Activated CD4-positive, alpha-beta T cell treated with anti-CD3 and anti-CD28 coated beads for 36 hours (primary cell): ENCODE data around the gene HK2. TPM values are rescaled to one million over a fixed set of nuclear protein-coding genes. Genes with fewer than 3 reads are reported as not detected.
"Not testable (repeated sequence)": the region's sequence is repeated elsewhere in the genome, so short reads cannot be mapped to it uniquely, and the experiment has no call there.

ENCODE experiments used
- ATAC-seq: fragments of 200-7000 bp; cut with Tn5 transposase; one replicate; pipeline ENCODE4 v1.10.0; 2021; ENCODE audit warnings: mild to moderate bottlenecking, moderate library complexity
- CTCF ChIA-PET: fragments of 350-600 bp; sonication (Branson Sonifier 250); formaldehyde crosslinking; loops from one replicate; lab custom pipeline; 2021; ENCODE audit warnings: antibody characterized with exemption; lab: Charles Lee
- POLR2A ChIA-PET: fragments of 350-600 bp; sonication (Branson Sonifier 250); formaldehyde crosslinking; loops from one replicate; lab custom pipeline; 2021; ENCODE audit warnings: antibody characterized with exemption, inconsistent platforms; lab: Charles Lee
- DNase-seq: peaks from one replicate; pipeline ENCODE4 v3.0.0-alpha.2; 2020
- H3K27ac Mint-ChIP-seq: one replicate; pipeline ENCODE4 v1.8.0; 2021; ENCODE audit warnings: mixed read lengths
- H3K27me3 Mint-ChIP-seq: one replicate; pipeline ENCODE4 v1.8.0; 2021; ENCODE audit warnings: mixed read lengths
- H3K36me3 Mint-ChIP-seq: one replicate; pipeline ENCODE4 v1.8.0; 2021; ENCODE audit warnings: low read depth, mixed read lengths
- H3K4me1 Mint-ChIP-seq: one replicate; pipeline ENCODE4 v1.8.0; 2021; ENCODE audit warnings: mixed read lengths
- H3K4me3 Mint-ChIP-seq: one replicate; pipeline ENCODE4 v1.8.0; 2021; ENCODE audit warnings: mild to moderate bottlenecking, moderate library complexity, mixed read lengths
- H3K9me3 Mint-ChIP-seq: one replicate; pipeline ENCODE4 v1.8.0; 2021; ENCODE audit warnings: low read depth, mixed read lengths
- intact Hi-C, 2 experiments: fragments of 100-400 bp; cut with DNase I in 1 of 2; cut with micrococcal nuclease in 1 of 2; formaldehyde crosslinking; loops; one replicate each; pipeline versions ENCODE4 v1.14.2 to v1.15.1; 2022 to 2024; cut with DNase I, micrococcal nuclease
- total RNA-seq, 2 experiments: library from RNA; stranded (reverse); gene quantifications; one replicate each; pipeline ENCODE4 v1.2.3, GENCODE V29; 2021

The HK2 gene
- total RNA-seq, 2 experiments from 2014 or later, result 84.4 to 105 TPM

DNA sequence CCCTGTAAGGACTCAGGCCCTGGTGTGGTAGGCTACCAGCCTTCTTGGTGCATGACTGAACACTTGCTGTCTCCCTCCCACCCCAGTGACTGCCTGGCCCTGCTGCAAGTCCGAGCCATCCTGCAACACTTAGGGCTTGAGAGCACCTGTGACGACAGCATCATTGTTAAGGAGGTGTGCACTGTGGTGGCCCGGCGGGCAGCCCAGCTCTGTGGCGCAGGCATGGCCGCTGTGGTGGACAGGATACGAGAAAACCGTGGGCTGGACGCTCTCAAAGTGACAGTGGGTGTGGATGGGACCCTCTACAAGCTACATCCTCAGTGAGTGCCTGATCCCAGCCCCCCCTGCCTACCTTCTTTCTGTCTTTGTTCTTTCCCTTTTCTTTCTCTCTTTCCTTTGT lies 55.2 kb downstream of the HK2 start:
- ChIA-PET CTCF (interaction anchor here (1.6 kb wide), 1 partner anchor 12 kb away, joined by 7 read pairs; no protein-coding TSS in a partner anchor), POLR2A (no interaction called here)
- H3K27me3 Mint-ChIP-seq, result no peaks in the 10 kb centered on the region
- no peaks in the 10 kb centered on the region for H3K9me3 Mint-ChIP-seq
- ATAC-seq (no peak), DNase-seq (no peak)
- H3K36me3 Mint-ChIP-seq, result peaks cover 89% of the 10 kb centered on the region
- no peak overlapping the region for H3K27ac Mint-ChIP-seq
- intact Hi-C loops, result no loop called here
- no peak overlapping the region for H3K4me3 Mint-ChIP-seq
- no peaks in the 10 kb centered on the region for H3K4me1 Mint-ChIP-seq

DNA sequence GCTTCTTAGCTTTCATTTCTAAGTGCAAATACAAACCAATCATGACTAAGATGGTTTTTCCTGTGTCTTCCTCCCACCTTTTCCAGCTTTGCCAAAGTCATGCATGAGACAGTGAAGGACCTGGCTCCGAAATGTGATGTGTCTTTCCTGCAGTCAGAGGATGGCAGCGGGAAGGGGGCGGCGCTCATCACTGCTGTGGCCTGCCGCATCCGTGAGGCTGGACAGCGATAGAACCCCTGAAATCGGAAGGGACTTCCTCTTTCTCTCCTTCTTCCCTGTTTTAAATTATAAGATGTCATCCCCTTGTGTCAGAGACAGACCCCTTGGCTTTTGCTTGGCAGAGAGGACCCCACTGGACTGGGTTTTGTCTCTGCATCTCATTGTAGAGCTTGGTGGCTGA lies 56.8 kb downstream of the HK2 start:
- Mint-ChIP-seq H3K27ac (no peak overlapping the region), H3K9me3 (peaks cover 3% of the 10 kb centered on the region), H3K4me1 (no peaks in the 10 kb centered on the region), H3K36me3 (peaks cover 89% of the 10 kb centered on the region), H3K27me3 (no peaks in the 10 kb centered on the region), H3K4me3 (no peak overlapping the region)
- DNase-seq (no peak), ATAC-seq (no peak)
- intact Hi-C loops, result no loop called here
- ChIA-PET CTCF (interaction anchor here (1.6 kb wide), 1 partner anchor 14 kb away, joined by 7 read pairs; no protein-coding TSS in a partner anchor), POLR2A (no interaction called here)

DNA sequence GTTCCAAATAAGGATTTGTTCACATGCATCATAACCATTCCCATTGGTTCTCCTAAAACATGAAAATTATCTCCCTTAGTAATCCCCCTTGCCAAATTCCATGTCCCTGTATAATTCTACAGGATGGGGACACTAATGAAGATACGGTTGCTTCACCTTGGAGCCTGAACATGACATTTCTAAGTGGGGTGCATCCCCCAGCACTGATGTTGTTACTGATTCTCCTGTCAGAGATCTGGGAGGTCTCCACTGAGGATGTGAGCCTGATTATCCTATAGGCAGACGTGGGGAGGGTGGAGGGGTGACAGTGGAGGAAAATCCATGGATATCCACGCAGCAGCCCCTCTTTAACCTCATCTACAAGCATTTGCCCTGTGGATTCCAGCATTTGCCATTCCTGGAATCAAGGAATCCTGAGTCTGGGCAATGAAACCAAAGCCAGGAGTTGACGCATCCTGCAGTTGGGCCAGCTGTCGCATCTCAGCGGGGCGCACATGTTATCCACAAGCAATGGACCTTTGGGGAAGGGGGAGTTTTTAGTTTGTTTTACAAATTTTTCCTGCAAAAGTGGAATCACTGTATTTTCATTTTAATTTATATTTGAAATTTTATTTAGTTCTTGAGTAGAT lies 57.3 kb downstream of the HK2 start:
- intact Hi-C loops, result no loop called here
- POLR2A ChIA-PET, result no interaction called here
- Mint-ChIP-seq H3K27me3 (no peaks in the 10 kb centered on the region), H3K36me3 (peaks cover 90% of the 10 kb centered on the region), H3K4me1 (no peaks in the 10 kb centered on the region), H3K27ac (no peak overlapping the region), H3K4me3 (no peak overlapping the region), H3K9me3 (peaks cover 3% of the 10 kb centered on the region)
- ATAC-seq (no peak), DNase-seq (no peak)
- CTCF ChIA-PET, result no interaction called here

DNA sequence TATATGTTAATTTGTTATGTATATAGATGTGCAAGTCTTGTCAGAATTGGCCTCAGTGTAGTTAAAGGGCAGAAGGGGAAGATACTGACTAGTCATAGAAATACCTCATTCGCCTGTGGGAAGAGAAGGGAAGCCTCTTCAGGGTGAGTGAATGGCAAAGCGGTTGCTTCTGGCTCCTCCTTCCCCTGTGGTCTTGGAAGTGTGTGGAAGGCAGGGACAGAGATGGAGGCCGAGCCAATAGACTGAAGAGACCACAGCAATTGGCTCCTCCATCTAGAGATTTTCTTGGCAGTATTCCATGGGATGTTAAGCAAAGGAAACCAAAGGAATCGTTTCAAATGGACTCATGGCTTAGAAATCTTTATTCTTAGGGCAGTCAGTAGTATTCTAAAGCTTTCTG lies 57.9 kb downstream of the HK2 start:
- H3K9me3 Mint-ChIP-seq, H3K27me3 Mint-ChIP-seq, H3K4me1 Mint-ChIP-seq, CTCF ChIA-PET, H3K27ac Mint-ChIP-seq, ATAC-seq, DNase-seq, H3K4me3 Mint-ChIP-seq, intact Hi-C loops, POLR2A ChIA-PET: not testable (repeated sequence)
- peaks cover 88% of the 10 kb centered on the region for H3K36me3 Mint-ChIP-seq

DNA sequence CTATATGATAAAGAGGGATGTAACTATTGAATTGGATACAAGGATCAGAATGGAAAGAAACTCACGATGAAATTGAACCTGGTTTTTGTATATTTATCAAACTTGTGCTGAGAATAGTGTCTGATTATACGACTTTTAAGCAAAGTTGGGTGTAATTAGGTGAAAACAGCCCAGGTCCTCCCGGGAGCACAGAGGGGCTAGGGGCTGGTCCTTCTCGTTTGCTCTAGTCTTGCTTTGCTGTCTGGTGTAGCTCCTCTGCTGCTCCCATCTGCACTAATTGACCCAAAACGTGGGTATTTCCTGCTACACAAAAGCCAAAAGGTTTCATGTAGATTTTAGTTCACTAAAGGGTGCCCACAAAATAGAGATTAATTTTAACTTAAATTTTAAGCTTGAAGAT lies 58.7 kb downstream of the HK2 start:
- peaks cover 4% of the 10 kb centered on the region for H3K9me3 Mint-ChIP-seq
- CTCF ChIA-PET, result interaction anchor here (1.1 kb wide), 1 partner anchor 15 kb away, joined by 4 read pairs; no protein-coding TSS in a partner anchor
- H3K4me3 Mint-ChIP-seq, result no peak overlapping the region
- intact Hi-C loops, result no loop called here
- H3K27me3 Mint-ChIP-seq, result no peaks in the 10 kb centered on the region
- H3K36me3 Mint-ChIP-seq, result peaks cover 92% of the 10 kb centered on the region
- no peaks in the 10 kb centered on the region for H3K4me1 Mint-ChIP-seq
- POLR2A ChIA-PET, result no interaction called here
- H3K27ac Mint-ChIP-seq, result no peak overlapping the region
- ATAC-seq (no peak), DNase-seq (no peak)

DNA sequence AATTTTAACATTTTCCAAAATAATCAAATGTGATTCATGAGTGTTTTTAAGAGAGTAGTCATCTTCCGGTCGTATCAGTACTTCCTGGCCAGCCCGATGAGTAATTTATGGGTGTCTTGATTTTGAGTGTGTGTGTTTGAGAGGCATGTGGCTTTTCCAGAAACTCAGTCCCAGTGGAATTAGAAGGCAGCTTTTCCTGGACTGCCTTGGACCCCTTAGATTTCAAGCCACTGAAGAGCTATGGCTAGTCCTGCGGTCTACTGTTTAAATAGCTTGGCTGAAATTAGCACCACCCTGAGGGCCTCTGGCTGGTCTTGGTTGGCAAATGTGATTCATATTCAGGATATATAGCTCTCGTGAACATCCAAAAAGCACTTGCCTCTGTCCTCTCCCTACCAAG lies 59.4 kb downstream of the HK2 start:
- CTCF ChIA-PET, result interaction anchor here (0.6 to 1.2 kb wide), 4 partner anchors 11 to 256 kb away, joined by 3 to 4 read pairs (median 4); no protein-coding TSS in a partner anchor
- Mint-ChIP-seq H3K4me1 (no peaks in the 10 kb centered on the region), H3K9me3 (peaks cover 4% of the 10 kb centered on the region), H3K27ac (no peak overlapping the region), H3K27me3 (no peaks in the 10 kb centered on the region), H3K36me3 (peaks cover 90% of the 10 kb centered on the region), H3K4me3 (no peak overlapping the region)
- DNase-seq (no peak), ATAC-seq (peak; percentile 40)
- intact Hi-C loops, result no loop called here
- POLR2A ChIA-PET, result interaction anchor here (0.7 kb wide), 1 partner anchor 50 kb away, joined by 3 read pairs; no protein-coding TSS in a partner anchor

DNA sequence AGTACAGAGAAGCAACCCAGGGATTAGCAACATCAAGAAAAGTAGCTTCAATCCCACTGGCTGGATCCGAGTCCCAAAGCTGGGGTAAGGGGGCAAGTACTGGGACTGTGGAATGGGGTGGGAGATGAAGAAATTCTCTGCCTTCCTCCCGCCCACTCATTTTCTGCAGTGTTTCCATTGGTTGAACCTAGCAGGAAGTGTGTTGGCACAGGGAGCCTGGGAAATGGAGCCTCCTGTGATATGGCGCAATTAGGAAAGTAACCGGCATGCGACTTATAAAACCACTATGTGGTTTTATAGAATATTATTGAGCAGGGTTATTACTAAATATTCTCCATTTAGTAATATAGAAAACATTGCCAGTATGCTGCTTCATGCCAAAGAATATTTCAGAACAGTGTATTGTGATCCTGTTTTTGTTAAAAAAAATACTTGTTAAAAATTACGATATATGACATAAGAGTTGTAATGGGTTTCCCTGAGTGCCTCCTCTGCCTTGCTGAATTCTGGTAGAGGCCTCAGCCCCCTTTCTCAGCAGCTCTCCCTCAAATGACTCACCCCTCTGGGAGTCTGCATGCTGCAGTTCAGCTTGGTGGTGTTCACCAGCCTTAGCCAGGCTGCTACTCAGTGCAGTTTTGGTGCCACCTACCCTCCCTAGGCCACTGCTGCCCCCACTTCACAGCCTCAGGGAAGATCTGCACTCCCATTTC lies 60.5 kb downstream of the HK2 start:
- ATAC-seq, result no peak
- H3K27ac Mint-ChIP-seq, result no peak overlapping the region

DNA sequence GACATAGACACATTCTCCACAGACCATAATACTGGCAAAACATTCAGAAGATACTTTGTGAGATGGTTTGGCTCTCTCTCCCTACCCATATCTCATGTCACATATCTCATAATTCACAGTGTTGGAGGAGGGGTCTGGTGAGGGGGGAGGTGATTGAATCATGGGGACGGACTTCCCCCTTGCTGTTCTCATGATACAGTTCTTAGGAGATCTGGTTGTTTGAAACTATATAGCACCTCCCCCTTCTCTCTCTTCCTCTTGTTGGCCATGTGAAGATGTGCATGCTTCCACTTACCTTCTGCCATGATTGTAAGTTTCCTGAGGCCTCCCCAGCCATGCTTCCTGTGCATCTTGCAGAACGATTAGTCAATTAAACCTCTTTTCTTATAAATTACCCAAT lies 61.1 kb downstream of the HK2 start:
- no peaks in the 10 kb centered on the region for H3K4me1 Mint-ChIP-seq
- no peaks in the 10 kb centered on the region for H3K27me3 Mint-ChIP-seq

More for the DNA sequence above, 60.5 kb downstream of the HK2 start:
- DNase-seq, result no peak
- Mint-ChIP-seq H3K27me3 (no peaks in the 10 kb centered on the region), H3K36me3 (peaks cover 83% of the 10 kb centered on the region), H3K4me1 (no peaks in the 10 kb centered on the region), H3K9me3 (peaks cover 4% of the 10 kb centered on the region), H3K4me3 (no peak overlapping the region)
- CTCF ChIA-PET, result interaction anchor here (0.6 to 1.2 kb wide), 2 partner anchors 10 to 13 kb away, joined by 3 to 8 read pairs; no protein-coding TSS in a partner anchor
- intact Hi-C loops, result no loop called here
- POLR2A ChIA-PET, result no interaction called here

DNA sequence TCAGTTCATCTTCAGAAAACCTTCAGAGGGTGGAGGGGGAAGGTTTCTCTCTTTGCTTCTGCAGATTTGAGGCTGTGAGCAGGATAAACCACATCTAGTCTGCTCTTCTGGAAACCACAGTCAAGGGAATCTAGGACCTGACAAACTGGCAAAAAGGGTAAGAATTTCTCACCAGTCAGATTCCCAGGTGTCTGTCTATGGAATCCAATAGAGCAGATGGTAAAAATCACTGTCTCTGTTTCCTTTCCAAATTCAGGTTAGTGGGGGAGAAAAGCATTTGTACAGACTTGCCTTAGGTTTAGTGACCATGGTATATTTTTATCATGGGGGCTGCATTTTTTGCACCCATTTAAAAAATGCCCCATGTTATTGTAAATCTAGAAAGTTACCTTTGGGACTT lies 62.3 kb downstream of the HK2 start:
- ChIA-PET POLR2A (no interaction called here), CTCF (no interaction called here)
- DNase-seq (no peak), ATAC-seq (no peak)
- intact Hi-C loops, result no loop called here
- Mint-ChIP-seq H3K9me3 (peaks cover 4% of the 10 kb centered on the region), H3K4me1 (no peaks in the 10 kb centered on the region), H3K4me3 (no peak overlapping the region), H3K27me3 (no peaks in the 10 kb centered on the region), H3K27ac (no peak overlapping the region), H3K36me3 (peaks cover 65% of the 10 kb centered on the region)

More for the DNA sequence above, 61.1 kb downstream of the HK2 start:
- DNase-seq (no peak), ATAC-seq (no peak)
- Mint-ChIP-seq H3K36me3 (peaks cover 78% of the 10 kb centered on the region), H3K9me3 (peaks cover 4% of the 10 kb centered on the region), H3K4me3 (no peak overlapping the region), H3K27ac (no peak overlapping the region)
- ChIA-PET CTCF (no interaction called here), POLR2A (no interaction called here)
- intact Hi-C loops, result no loop called here

DNA sequence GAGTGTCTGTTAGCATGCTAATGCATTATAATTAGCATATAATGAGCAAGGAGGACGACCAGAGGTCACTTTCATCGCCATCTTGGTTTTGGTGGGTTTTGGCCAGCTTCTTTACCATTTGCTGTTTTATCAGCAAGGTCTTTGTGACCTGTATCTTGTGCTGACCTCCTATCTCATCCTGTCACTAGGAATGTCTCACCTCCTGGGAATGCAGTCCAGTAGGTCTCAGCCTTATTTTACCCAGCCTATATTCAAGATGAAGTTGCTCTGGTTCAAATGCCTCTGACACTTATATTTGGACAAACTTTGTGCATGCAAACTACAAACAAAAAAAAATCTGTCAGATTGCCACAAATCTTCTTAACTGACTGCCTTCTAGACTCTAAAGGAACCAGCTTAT lies 66.3 kb downstream of the HK2 start:
- peaks cover 32% of the 10 kb centered on the region for H3K36me3 Mint-ChIP-seq
- ATAC-seq, H3K9me3 Mint-ChIP-seq, CTCF ChIA-PET, H3K4me1 Mint-ChIP-seq, H3K27ac Mint-ChIP-seq, H3K4me3 Mint-ChIP-seq, DNase-seq, intact Hi-C loops, H3K27me3 Mint-ChIP-seq: not testable (repeated sequence)
- POLR2A ChIA-PET, result interaction anchor here (0.6 kb wide), 1 partner anchor 428 kb away, joined by 8 read pairs; the partner anchor contains the start of gene MRPL53

DNA sequence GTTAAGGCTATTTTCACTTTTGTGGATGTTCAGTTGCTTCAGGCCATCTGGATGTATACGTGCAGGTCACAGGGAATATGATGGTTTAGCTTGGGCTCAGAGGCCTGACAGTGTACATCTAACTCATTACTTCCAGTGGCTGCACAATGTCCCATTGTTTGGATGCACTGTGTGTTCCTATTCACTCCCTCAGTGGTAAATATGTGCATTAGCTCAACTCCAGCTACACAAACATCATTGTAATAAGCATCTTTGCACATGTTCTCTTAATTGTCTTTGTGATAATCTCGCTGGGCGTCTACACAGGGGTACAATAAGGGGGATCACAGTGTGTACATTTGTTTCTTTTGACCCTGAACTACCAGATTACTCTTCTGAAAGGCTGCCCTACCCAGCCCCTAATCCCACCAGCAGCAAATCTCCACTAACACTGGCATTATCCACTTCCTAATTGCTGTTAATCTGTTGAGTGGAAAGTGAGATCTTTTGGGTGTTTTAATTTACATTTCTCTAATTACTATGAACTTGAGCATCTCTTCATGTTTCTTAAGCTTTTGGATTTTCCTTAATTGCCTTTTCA lies 68.4 kb downstream of the HK2 start:
- Mint-ChIP-seq H3K4me3 (no peak overlapping the region), H3K36me3 (peaks cover 12% of the 10 kb centered on the region), H3K4me1 (no peaks in the 10 kb centered on the region), H3K9me3 (no peaks in the 10 kb centered on the region), H3K27me3 (peaks cover 5% of the 10 kb centered on the region), H3K27ac (no peak overlapping the region)
- ChIA-PET POLR2A (no interaction called here), CTCF (interaction anchor here (1.5 kb wide), 1 partner anchor 738 kb away, joined by 3 read pairs; no protein-coding TSS in a partner anchor)
- DNase-seq (no peak), ATAC-seq (no peak)
- intact Hi-C loops, result no loop called here
